K562 (cell line): ENCODE results near the gene CHN2. TPM values are rescaled to one million over a fixed set of nuclear protein-coding genes. Genes with fewer than 3 reads are reported as not detected.

ENCODE experiments used
- ATAC-seq: fragments of 200-7000 bp; cut with Tn5 transposase; 3 replicates; pipeline ENCODE4 v1.9.1; 2020; ENCODE audit warnings: moderate library complexity
- BruUV-seq: library from RNA; stranded (reverse); fragments of 400-500 nt; replicated peaks from 2 replicates; lab custom pipeline; 2021; lab: Mats Ljungman, UMichigan
- CTCF ChIA-PET: fragments of 300-600 bp; formaldehyde crosslinking; extraction: SDS; loops from one replicate; lab custom pipeline; 2021; ENCODE audit warnings: low intra/inter-chr PET ratio; lab: Yijun Ruan, JAX
- POLR2A ChIA-PET: fragments of 300-600, 350-650 bp; sonication (Branson Sonifier 250); formaldehyde crosslinking; extraction: SDS; loops from one replicate; lab custom pipeline; 2021; ENCODE audit warnings: antibody characterized with exemption, inconsistent platforms; lab: Yijun Ruan, JAX
- DNase-seq, 4 experiments: peaks; one replicate each; pipeline versions ENCODE4 v3.0.0 to v3.0.0-alpha.2; 2011 to 2018; ENCODE audit warnings: low spot score in 3 of 4, mixed read lengths in 3 of 4; ENCODE audit errors: extremely low read depth in 1 of 4
- FAIRE-seq: peaks from 2 replicates; lab custom pipeline; 2011; peaks lifted over from hg19 to GRCh38; lab: Jason Lieb, UNC
- H2AFZ ChIP-seq: 2 replicates; pipeline ENCODE4 v1.6.0; 2011; ENCODE audit warnings: low read depth, low read length, control low read depth, inconsistent platforms
- H3K27ac ChIP-seq: fragments of 200-600 bp; 3 replicates; pipeline ENCODE4 v1.8.0; 2011; ENCODE audit warnings: low read depth, mild to moderate bottlenecking, control low read depth, inconsistent platforms, low read length, moderate library complexity, mixed read lengths; ENCODE audit errors: extremely low read depth
- H3K27me3 ChIP-seq, 2 experiments: fragments of 300-600 bp in 1 of 2; 2 replicates in 1 of 2; 3 replicates in 1 of 2; pipeline versions ENCODE4 v1.6.0 to v1.8.0; 2011; ENCODE audit warnings: inconsistent platforms in 2 of 2, low read length in 2 of 2, mild to moderate bottlenecking in 1 of 2, mixed read lengths in 1 of 2, moderate library complexity in 1 of 2; ENCODE audit not compliant: control insufficient read depth in 2 of 2, insufficient read depth in 2 of 2
- H3K36me3 ChIP-seq: fragments of 300-600 bp; 3 replicates; pipeline ENCODE4 v1.8.0; 2011; ENCODE audit warnings: mild to moderate bottlenecking, low read length, inconsistent platforms; ENCODE audit not compliant: control insufficient read depth, insufficient read depth
- H3K4me1 ChIP-seq, 2 experiments: fragments of 200-600 bp in 1 of 2; replicated peaks in 1 of 2; 2 replicates in 1 of 2; 3 replicates in 1 of 2; pipeline versions ENCODE4 v1.5.1 to v1.8.0; 2011; ENCODE audit warnings: inconsistent platforms in 2 of 2, low read length in 2 of 2, mild to moderate bottlenecking in 1 of 2, mixed read lengths in 1 of 2, moderate library complexity in 1 of 2; ENCODE audit not compliant: control insufficient read depth in 2 of 2, insufficient read depth in 2 of 2
- H3K4me2 ChIP-seq: 2 replicates; pipeline ENCODE4 v1.6.1; 2011; ENCODE audit warnings: low read length, control low read depth, inconsistent platforms, mixed read lengths; ENCODE audit not compliant: insufficient read depth
- H3K4me3 ChIP-seq: fragments of 200-600 bp; sonication (generic), shearing (Covaris generic); 2 replicates; pipeline ENCODE4 v1.5.1; 2016; ENCODE audit warnings: control low read depth, inconsistent platforms
- H3K79me2 ChIP-seq: fragments of 200-600 bp; 3 replicates; pipeline ENCODE4 v1.8.0; 2011; ENCODE audit warnings: low read length, inconsistent platforms; ENCODE audit not compliant: control insufficient read depth, insufficient read depth
- H3K9ac ChIP-seq, 2 experiments: 2 replicates each; pipeline versions ENCODE4 v1.6.0 to v1.6.1; 2011; ENCODE audit warnings: low read depth in 2 of 2, low read length in 2 of 2, control low read depth in 1 of 2, inconsistent platforms in 1 of 2, mild to moderate bottlenecking in 1 of 2, mixed read lengths in 1 of 2; ENCODE audit not compliant: insufficient read depth in 1 of 2
- H3K9me1 ChIP-seq: one replicate; pipeline ENCODE4 v1.6.0; 2011; ENCODE audit warnings: inconsistent platforms, mild to moderate bottlenecking, low read length, moderate library complexity; ENCODE audit not compliant: control insufficient read depth, insufficient read depth
- H3K9me3 ChIP-seq: replicated peaks from 2 replicates; pipeline ENCODE4 v1.5.1; 2011; ENCODE audit warnings: low read depth, low read length, inconsistent platforms; ENCODE audit not compliant: control insufficient read depth, insufficient read depth
- H4K20me1 ChIP-seq: replicated peaks from 2 replicates; pipeline ENCODE4 v1.6.1; 2011; ENCODE audit warnings: low read length, inconsistent platforms, mixed read lengths; ENCODE audit not compliant: control insufficient read depth, insufficient read depth
- CBX2 ChIP-seq: fragments of 200-600 bp; sonication (generic); IDR thresholded peaks from one replicate; pipeline ENCODE4 v1.6.1; 2012; ENCODE audit warnings: mild to moderate bottlenecking, low read length, inconsistent platforms; ENCODE audit not compliant: insufficient read depth, poor library complexity, severe bottlenecking
- RAD51 ChIP-seq: fragments of 450-650 bp; IDR thresholded peaks from 2 replicates; pipeline ENCODE4 v1.7.1; 2016; ENCODE audit warnings: low read depth, mild to moderate bottlenecking, borderline replicate concordance
- WGBS: fragments of 100-300 bp; shearing (Covaris generic); methylation state at CpG from one replicate; pipeline ENCODE4 v1.1.6; 2016; ENCODE audit warnings: low coverage, mixed read lengths; ENCODE audit not compliant: insufficient coverage; ENCODE audit errors: missing lambda C conversion rate; 5-methylcytosine and 5-hydroxymethylcytosine counted together
- in situ Hi-C: fragments of 300-500 bp; cut with MboI; formaldehyde crosslinking; loops from 4 replicates; pipeline ENCODE4 v1.15.0; 2018; ENCODE audit warnings: inconsistent platforms, mixed read lengths
- intact Hi-C: fragments of 100-400 bp; cut with micrococcal nuclease; formaldehyde crosslinking; loops from 2 replicates; pipeline ENCODE4 v1.14.2; 2022
- polyA plus RNA-seq, 8 experiments: library from polyadenylated mRNA; depleted of rRNA in 4 of 8; stranded (reverse) in 5 of 8; unstranded in 3 of 8; fragments of >200 nt; fragmentation: Nextera tagmentation in 2 of 8; fragmentation: Illumina TruSeq in 1 of 8; extraction: Ambion mirVana in 2 of 8; extraction: Trizol in 1 of 8; gene quantifications; 2 replicates each; pipeline versions ENCODE4 v1.2.1 to v1.2.3, GENCODE V29; 2011 to 2014; ENCODE audit warnings: inconsistent platforms in 1 of 8, missing spikeins in 1 of 8
- total RNA-seq, 7 experiments: library from RNA; depleted of rRNA in 6 of 7; stranded (reverse); fragments of >200 nt in 6 of 7; fragmentation: Illumina TruSeq in 2 of 7; extraction: Trizol in 2 of 7; gene quantifications; 2 replicates each; pipeline versions ENCODE4 v1.2.1 to v1.2.3, GENCODE V29; 2011 to 2021; ENCODE audit warnings: low replicate concordance in 1 of 7
- TF ChIP-seq, protein P1 (sequence below): fragments of 450-650 bp; formaldehyde crosslinking; IDR thresholded peaks from 2 replicates; pipeline ENCODE4 v1.4.0; 2020; ENCODE audit warnings: mild to moderate bottlenecking, mixed read lengths
- TF ChIP-seq, protein P2 (sequence below): sonication (generic); formaldehyde crosslinking; IDR thresholded peaks from 2 replicates; pipeline ENCODE4 v1.5.0; 2020; ENCODE audit warnings: missing genetic modification reagents

Gene CHN2
- total and polyA plus RNA-seq, 9 of the 15 experiments (the other 6 are each of a cell fraction or from before 2014, with no cell fraction given), result 0.12 to 2.1 (median 0.31) TPM; not detected in 1

DNA sequence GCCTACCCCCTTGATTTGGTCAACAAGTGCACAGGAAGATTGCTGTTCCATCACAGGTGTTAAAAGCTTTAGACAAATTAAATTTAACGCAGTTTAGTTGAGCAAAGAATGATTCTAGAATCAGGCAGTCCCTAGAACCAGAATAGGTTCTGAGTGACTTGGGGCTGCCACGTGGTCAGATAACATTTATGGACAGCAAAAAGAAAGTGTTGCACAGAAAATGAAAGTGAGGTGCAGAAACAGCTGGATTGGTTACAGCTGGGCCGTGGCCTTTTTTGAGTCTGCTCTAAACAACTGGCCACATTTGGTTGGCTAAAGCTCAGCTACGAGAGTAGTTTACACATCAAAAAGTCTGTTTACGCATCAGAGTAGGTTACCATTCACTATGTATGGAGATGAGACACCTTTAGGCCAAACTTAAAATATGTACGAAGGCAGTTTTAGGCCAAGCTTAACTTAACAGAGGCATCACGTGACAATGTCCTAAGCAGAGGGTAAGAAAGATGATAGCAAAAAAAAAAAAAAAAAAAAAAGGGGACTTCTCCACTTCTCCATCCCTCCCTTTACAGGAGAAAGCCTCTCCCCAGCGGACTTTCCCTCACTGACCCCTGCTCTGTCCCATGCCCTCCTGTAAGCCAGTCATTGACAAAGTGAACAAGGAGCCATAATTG is 235.8 kb downstream of the CHN2 start:
- no peak for ATAC-seq

More for the DNA sequence above, 235.8 kb downstream of the CHN2 start:
- peak; percentile 56; the same call in 1 of the 2 replicates for TF ChIP-seq RAD51
- TF ChIP-seq, protein P1, sequence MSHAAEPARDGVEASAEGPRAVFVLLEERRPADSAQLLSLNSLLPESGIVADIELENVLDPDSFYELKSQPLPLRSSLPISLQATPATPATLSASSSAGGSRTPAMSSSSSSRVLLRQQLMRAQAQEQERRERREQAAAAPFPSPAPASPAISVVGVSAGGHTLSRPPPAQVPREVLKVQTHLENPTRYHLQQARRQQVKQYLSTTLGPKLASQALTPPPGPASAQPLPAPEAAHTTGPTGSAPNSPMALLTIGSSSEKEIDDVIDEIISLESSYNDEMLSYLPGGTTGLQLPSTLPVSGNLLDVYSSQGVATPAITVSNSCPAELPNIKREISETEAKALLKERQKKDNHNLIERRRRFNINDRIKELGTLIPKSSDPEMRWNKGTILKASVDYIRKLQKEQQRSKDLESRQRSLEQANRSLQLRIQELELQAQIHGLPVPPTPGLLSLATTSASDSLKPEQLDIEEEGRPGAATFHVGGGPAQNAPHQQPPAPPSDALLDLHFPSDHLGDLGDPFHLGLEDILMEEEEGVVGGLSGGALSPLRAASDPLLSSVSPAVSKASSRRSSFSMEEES (CRISPR knock-in tag), result peak; percentile 71
- no peak for TF ChIP-seq CBX2
- TF ChIP-seq, protein P2, sequence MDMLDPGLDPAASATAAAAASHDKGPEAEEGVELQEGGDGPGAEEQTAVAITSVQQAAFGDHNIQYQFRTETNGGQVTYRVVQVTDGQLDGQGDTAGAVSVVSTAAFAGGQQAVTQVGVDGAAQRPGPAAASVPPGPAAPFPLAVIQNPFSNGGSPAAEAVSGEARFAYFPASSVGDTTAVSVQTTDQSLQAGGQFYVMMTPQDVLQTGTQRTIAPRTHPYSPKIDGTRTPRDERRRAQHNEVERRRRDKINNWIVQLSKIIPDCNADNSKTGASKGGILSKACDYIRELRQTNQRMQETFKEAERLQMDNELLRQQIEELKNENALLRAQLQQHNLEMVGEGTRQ (CRISPR knock-in tag), result peak; percentile 25; the same call in 1 of the 2 replicates
- no peak for DNase-seq
- H3K9me1 ChIP-seq, result no peaks in the 10 kb centered on the region
- no peaks in the 10 kb centered on the region for H3K79me2 ChIP-seq
- no peak overlapping the region for H2AFZ ChIP-seq
- no peak for FAIRE-seq
- H3K27me3 ChIP-seq, result no peaks in the 10 kb centered on the region; a peak in 1 of 5 replicates
- in situ Hi-C loops (no loop called here), intact Hi-C loops (no loop called here)
- no peaks in the 10 kb centered on the region for H3K36me3 ChIP-seq
- no peak overlapping the region for H3K4me3 ChIP-seq
- BruUV-seq, result no TSS peak
- H3K4me1 ChIP-seq, result no peaks in the 10 kb centered on the region
- no peaks in the 10 kb centered on the region for H3K9me3 ChIP-seq
- ChIA-PET POLR2A (no interaction called here), CTCF (no interaction called here)
- no peak overlapping the region for H3K27ac ChIP-seq
- no peaks in the 10 kb centered on the region for H4K20me1 ChIP-seq
- 2% methylated on average over 7 of the region's 8 CpGs for WGBS
- H3K9ac ChIP-seq, result no peak overlapping the region
- H3K4me2 ChIP-seq, result no peak overlapping the region
